GM18517 (cell line): ENCODE measurements around the gene RGS12.
A peak's percentile ranks its signal among the peaks of the same experiment; 100 is the strongest.

Source experiments
- ATAC-seq: cut with Tn5 transposase; IDR thresholded peaks from one replicate; pipeline ENCODE4 v1.9.1; 2021; ENCODE audit warnings: mild to moderate bottlenecking, moderate library complexity; ENCODE audit not compliant: unreplicated experiment

Gene RGS12

GRCh38 chr4:3292571-3293400, at the start of gene RGS12:
TSS of gene RGS12 (plus strand) at chr4:3293021. CDS start at chr4:3316171, 23,150 bp downstream.
- ATAC-seq, result peak; percentile 82

- no peak for ATAC-seq
Measured at GRCh38 chr4:3243136-3243780, 49.6 kb upstream of the RGS12 start.

GRCh38 chr4:3244002-3244401, 48.8 kb upstream of the RGS12 start:
- no peak for ATAC-seq

GRCh38 chr4:3244747-3245146, 48.1 kb upstream of the RGS12 start:
- ATAC-seq, result no peak

- no peak for ATAC-seq
Measured at GRCh38 chr4:3245676-3246075, 47.1 kb upstream of the RGS12 start.

GRCh38 chr4:3246458-3247398, 46.1 kb upstream of the RGS12 start:
- no peak for ATAC-seq

GRCh38 chr4:3247399-3248177, 45.2 kb upstream of the RGS12 start:
- no peak for ATAC-seq

GRCh38 chr4:3248178-3248480, 44.7 kb upstream of the RGS12 start:
- ATAC-seq, result no peak

GRCh38 chr4:3248811-3249661, 43.8 kb upstream of the RGS12 start, which contains the start of gene MSANTD1:
TSS of gene MSANTD1 (plus strand) at chr4:3249159. CDS start at chr4:3249223, 64 bp downstream.
- ATAC-seq, result no peak

- no peak for ATAC-seq
Measured at GRCh38 chr4:3249711-3250437, 42.9 kb upstream of the RGS12 start.

GRCh38 chr4:3250438-3250955, 42.3 kb upstream of the RGS12 start:
- ATAC-seq, result no peak

- no peak for ATAC-seq
Measured at GRCh38 chr4:3250956-3251690, 41.7 kb upstream of the RGS12 start.

GRCh38 chr4:3251691-3252479, 40.9 kb upstream of the RGS12 start:
- no peak for ATAC-seq

- no peak for ATAC-seq
Measured at GRCh38 chr4:3252480-3252828, 40.4 kb upstream of the RGS12 start.

GRCh38 chr4:3252831-3253641, 39.8 kb upstream of the RGS12 start:
- ATAC-seq, result no peak

GRCh38 chr4:3253808-3254207, 39.0 kb upstream of the RGS12 start:
- no peak for ATAC-seq
